H9 (cell line): ENCODE data around the gene ASCC1. TPM values are rescaled to one million over a fixed set of nuclear protein-coding genes. Genes with fewer than 3 reads are reported as not detected.

ENCODE experiments used
- DNase-seq: peaks from one replicate; pipeline ENCODE4 v3.0.0-alpha.2; 2017
- H2AFZ ChIP-seq: one replicate; pipeline ENCODE4 v1.6.1; 2013; ENCODE audit warnings: mild to moderate bottlenecking, low read length, control low read depth, moderate library complexity
- H2AK5ac ChIP-seq: 2 replicates; pipeline ENCODE4 v1.6.1; 2013; ENCODE audit warnings: low read length, control low read depth, mixed read lengths; ENCODE audit not compliant: insufficient read length
- H2BK120ac ChIP-seq: one replicate; pipeline ENCODE4 v1.6.1; 2013; ENCODE audit warnings: low read depth, mild to moderate bottlenecking, low read length, control low read depth, inconsistent platforms; ENCODE audit not compliant: poor library complexity, severe bottlenecking
- H2BK12ac ChIP-seq: 2 replicates; pipeline ENCODE4 v1.6.1; 2013; ENCODE audit warnings: low read length, control low read depth, mixed read lengths, low read depth; ENCODE audit not compliant: insufficient read length
- H2BK15ac ChIP-seq: 2 replicates; pipeline ENCODE4 v1.6.1; 2013; ENCODE audit warnings: low read depth, low read length, control low read depth
- H2BK20ac ChIP-seq: one replicate; pipeline ENCODE4 v1.6.1; 2013; ENCODE audit warnings: low read depth, mild to moderate bottlenecking, low read length, control low read depth, inconsistent platforms; ENCODE audit not compliant: poor library complexity, severe bottlenecking
- H2BK5ac ChIP-seq: 2 replicates; pipeline ENCODE4 v1.6.1; 2013; ENCODE audit warnings: low read length, control low read depth, mixed read lengths; ENCODE audit not compliant: insufficient read length
- H3K14ac ChIP-seq: 2 replicates; pipeline ENCODE4 v1.6.1; 2013; ENCODE audit warnings: low read length, control low read depth; ENCODE audit not compliant: insufficient read depth
- H3K18ac ChIP-seq: 2 replicates; pipeline ENCODE4 v1.6.1; 2013; ENCODE audit warnings: low read depth, mild to moderate bottlenecking, mixed read lengths, low read length, control low read depth; ENCODE audit not compliant: insufficient read length
- H3K23ac ChIP-seq: 2 replicates; pipeline ENCODE4 v1.6.1; 2013; ENCODE audit warnings: low read length, control low read depth, mixed read lengths, low read depth; ENCODE audit not compliant: insufficient read length
- H3K23me2 ChIP-seq: 2 replicates; pipeline ENCODE4 v1.6.1; 2013; ENCODE audit warnings: low read depth, mild to moderate bottlenecking, mixed read lengths, low read length, control low read depth; ENCODE audit not compliant: insufficient read length, poor library complexity, severe bottlenecking
- H3K27ac ChIP-seq: 2 replicates; pipeline ENCODE4 v1.5.1; 2013; ENCODE audit warnings: low read length, control low read depth, mixed read lengths, low read depth; ENCODE audit not compliant: insufficient read length
- H3K27me3 ChIP-seq: 2 replicates; pipeline ENCODE4 v1.6.1; 2013; ENCODE audit warnings: low read length, control low read depth, inconsistent platforms; ENCODE audit not compliant: insufficient read depth
- H3K4ac ChIP-seq: 2 replicates; pipeline ENCODE4 v1.6.1; 2013; ENCODE audit warnings: low read depth, mild to moderate bottlenecking, control low read depth, inconsistent platforms, low read length, moderate library complexity
- H3K4me1 ChIP-seq: 2 replicates; pipeline ENCODE4 v1.6.1; 2013; ENCODE audit warnings: low read length, control low read depth, inconsistent platforms; ENCODE audit not compliant: insufficient read depth
- H3K4me2 ChIP-seq: 2 replicates; pipeline ENCODE4 v1.6.1; 2013; ENCODE audit warnings: low read length, control low read depth, mixed read lengths; ENCODE audit not compliant: insufficient read length, insufficient read depth
- H3K56ac ChIP-seq: 2 replicates; pipeline ENCODE4 v1.6.1; 2013; ENCODE audit warnings: low read depth, mild to moderate bottlenecking, mixed read lengths, low read length, control low read depth; ENCODE audit not compliant: insufficient read length
- H3K79me1 ChIP-seq: 2 replicates; pipeline ENCODE4 v1.6.1; 2013; ENCODE audit warnings: low read depth, mild to moderate bottlenecking, moderate library complexity, low read length, control low read depth, inconsistent platforms; ENCODE audit not compliant: insufficient read depth, poor library complexity, severe bottlenecking
- H3K79me2 ChIP-seq: 2 replicates; pipeline ENCODE4 v1.6.1; 2013; ENCODE audit warnings: low read length, control low read depth, inconsistent platforms; ENCODE audit not compliant: insufficient read depth
- H3K9ac ChIP-seq: 2 replicates; pipeline ENCODE4 v1.6.1; 2013; ENCODE audit warnings: low read length, control low read depth, mixed read lengths; ENCODE audit not compliant: insufficient read length; ENCODE audit errors: extremely low read depth
- H3K9me3 ChIP-seq: one replicate; pipeline ENCODE4 v1.6.1; 2013; ENCODE audit warnings: low read depth, low read length, inconsistent platforms; ENCODE audit not compliant: control insufficient read depth
- H3T11ph ChIP-seq: one replicate; pipeline ENCODE4 v1.6.1; 2013; ENCODE audit warnings: mild to moderate bottlenecking, low read length, control low read depth, inconsistent platforms
- H4K20me1 ChIP-seq: one replicate; pipeline ENCODE4 v1.6.1; 2013; ENCODE audit not compliant: control insufficient read depth, insufficient read length, insufficient read depth
- H4K5ac ChIP-seq: 2 replicates; pipeline ENCODE4 v1.6.1; 2013; ENCODE audit warnings: low read depth, mild to moderate bottlenecking, mixed read lengths, low read length, control low read depth; ENCODE audit not compliant: insufficient read length
- H4K8ac ChIP-seq: replicated peaks from 2 replicates; pipeline ENCODE4 v1.6.1; 2013; ENCODE audit warnings: low read length, control low read depth, mixed read lengths, low read depth; ENCODE audit not compliant: insufficient read length
- H4K91ac ChIP-seq: 2 replicates; pipeline ENCODE4 v1.6.1; 2013; ENCODE audit warnings: low read depth, mild to moderate bottlenecking, moderate library complexity, mixed read lengths, low read length, control low read depth; ENCODE audit not compliant: insufficient read length
- H3K27ac Mint-ChIP-seq, 3 experiments: 2 replicates in 2 of 3; 3 replicates in 1 of 3; pipeline ENCODE4 v1.8.0; 2020 to 2021; ENCODE audit warnings: mixed read lengths in 3 of 3, mild to moderate bottlenecking in 1 of 3, moderate library complexity in 1 of 3
- H3K27me3 Mint-ChIP-seq: 2 replicates; pipeline ENCODE4 v1.8.0; 2021; ENCODE audit warnings: low read depth, mild to moderate bottlenecking, moderate library complexity, mixed read lengths
- H3K36me3 Mint-ChIP-seq, 3 experiments: 2 replicates in 2 of 3; 3 replicates in 1 of 3; pipeline ENCODE4 v1.8.0; 2020 to 2021; ENCODE audit warnings: low read depth in 3 of 3, mixed read lengths in 3 of 3; ENCODE audit not compliant: insufficient read depth in 1 of 3
- H3K4me1 Mint-ChIP-seq, 2 experiments: 2 replicates each; pipeline ENCODE4 v1.8.0; 2020; ENCODE audit warnings: mixed read lengths in 2 of 2
- H3K4me3 Mint-ChIP-seq, 2 experiments: 2 replicates in 1 of 2; 3 replicates in 1 of 2; pipeline ENCODE4 v1.8.0; 2020 to 2021; ENCODE audit warnings: mild to moderate bottlenecking in 2 of 2, mixed read lengths in 2 of 2, moderate library complexity in 1 of 2
- H3K9me3 Mint-ChIP-seq, 2 experiments: 2 replicates in 1 of 2; 3 replicates in 1 of 2; pipeline ENCODE4 v1.8.0; 2020; ENCODE audit warnings: mild to moderate bottlenecking in 2 of 2, mixed read lengths in 2 of 2, moderate library complexity in 1 of 2
- whole genome bisulfite sequencing: extraction: QIAGEN DNeasy Blood & Tissue Kit; methylation state at CpG from one replicate; pipeline ENCODE4 v1.1.7; 2013; ENCODE audit warnings: missing lambda C conversion rate, low lambda C conversion rate, mixed read lengths; ENCODE audit not compliant: insufficient read length; ENCODE audit errors: extremely low coverage; 5-methylcytosine and 5-hydroxymethylcytosine counted together
- total RNA-seq: library from RNA; stranded (reverse); gene quantifications from 2 replicates; pipeline ENCODE4 v1.2.1, GENCODE V29; 2021
- TF ChIP-seq, protein P1 (sequence below): fragments of 200-600 bp; sonication (generic); conservative IDR thresholded peaks from 3 replicates; pipeline ENCODE4 v1.8.0; 2021; ENCODE audit warnings: antibody characterized with exemption, mild to moderate bottlenecking

ASCC1 gene
- total RNA-seq, 1 experiment from 2014 or later = 41.2 TPM

- DNase-seq = no peak
- H3K27ac ChIP-seq = no peak overlapping the region
- H4K91ac ChIP-seq = no peak overlapping the region
- no peak overlapping the region for H3K9ac ChIP-seq
- no peak overlapping the region for H3K4me2 ChIP-seq
- no peak overlapping the region for H2BK120ac ChIP-seq
- H3K4me3 Mint-ChIP-seq = no peak overlapping the region
- no peaks in the 10 kb centered on the region; the same call in none of the 2 replicates for H3K27me3 Mint-ChIP-seq
- H3K23me2 ChIP-seq = no peaks in the 10 kb centered on the region
- H3K18ac ChIP-seq = no peak overlapping the region
- H2BK15ac ChIP-seq = no peak overlapping the region
- H3K79me1 ChIP-seq = no peaks in the 10 kb centered on the region
- H3K27me3 ChIP-seq = no peaks in the 10 kb centered on the region
- H4K5ac ChIP-seq = no peak overlapping the region
- no CpG with 5 or more reads among the region's 14 CpGs for WGBS
- H3K36me3 Mint-ChIP-seq = no peaks in the 10 kb centered on the region
- no peak overlapping the region for H2BK12ac ChIP-seq
- H3T11ph ChIP-seq = no peak overlapping the region
- H4K20me1 ChIP-seq = no peaks in the 10 kb centered on the region
- H3K56ac ChIP-seq = no peak overlapping the region
- no peaks in the 10 kb centered on the region for H3K9me3 Mint-ChIP-seq
- no peak overlapping the region for H2AFZ ChIP-seq
- H2AK5ac ChIP-seq = no peak overlapping the region
- no peak overlapping the region for H2BK5ac ChIP-seq
- H3K4me1 ChIP-seq = no peaks in the 10 kb centered on the region
- H3K23ac ChIP-seq = no peak overlapping the region
- no peaks in the 10 kb centered on the region for H3K9me3 ChIP-seq
- no peaks in the 10 kb centered on the region for H3K79me2 ChIP-seq
- H3K27ac Mint-ChIP-seq = no peak overlapping the region
- peaks cover 6 to 26% of the 10 kb centered on the region in 2 experiments; a peak in 2 of 4 replicates for H3K4me1 Mint-ChIP-seq
- no peak overlapping the region; the same call in 1 of the 2 replicates for H3K14ac ChIP-seq
- H2BK20ac ChIP-seq = no peak overlapping the region
- H3K4ac ChIP-seq = no peak overlapping the region
- no peak overlapping the region for H4K8ac ChIP-seq
- TF ChIP-seq, protein P1, sequence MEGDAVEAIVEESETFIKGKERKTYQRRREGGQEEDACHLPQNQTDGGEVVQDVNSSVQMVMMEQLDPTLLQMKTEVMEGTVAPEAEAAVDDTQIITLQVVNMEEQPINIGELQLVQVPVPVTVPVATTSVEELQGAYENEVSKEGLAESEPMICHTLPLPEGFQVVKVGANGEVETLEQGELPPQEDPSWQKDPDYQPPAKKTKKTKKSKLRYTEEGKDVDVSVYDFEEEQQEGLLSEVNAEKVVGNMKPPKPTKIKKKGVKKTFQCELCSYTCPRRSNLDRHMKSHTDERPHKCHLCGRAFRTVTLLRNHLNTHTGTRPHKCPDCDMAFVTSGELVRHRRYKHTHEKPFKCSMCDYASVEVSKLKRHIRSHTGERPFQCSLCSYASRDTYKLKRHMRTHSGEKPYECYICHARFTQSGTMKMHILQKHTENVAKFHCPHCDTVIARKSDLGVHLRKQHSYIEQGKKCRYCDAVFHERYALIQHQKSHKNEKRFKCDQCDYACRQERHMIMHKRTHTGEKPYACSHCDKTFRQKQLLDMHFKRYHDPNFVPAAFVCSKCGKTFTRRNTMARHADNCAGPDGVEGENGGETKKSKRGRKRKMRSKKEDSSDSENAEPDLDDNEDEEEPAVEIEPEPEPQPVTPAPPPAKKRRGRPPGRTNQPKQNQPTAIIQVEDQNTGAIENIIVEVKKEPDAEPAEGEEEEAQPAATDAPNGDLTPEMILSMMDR = no peak
Measured at GRCh38 chr10:72073708-72074573, 142.1 kb downstream of the ASCC1 start.
